Endothelial cell of umbilical vein (primary cell): Measurements from ENCODE around the gene DCUN1D4. TPM values are rescaled to one million over a fixed set of nuclear protein-coding genes. Genes with fewer than 3 reads are reported as not detected.

ENCODE experiments used
- BruUV-seq: library from RNA; stranded (reverse); fragments of 400-500 nt; replicated peaks from 2 replicates; lab custom pipeline; 2021; lab: Mats Ljungman, UMichigan
- CTCF ChIA-PET: fragments of 300-600, 350-600 bp; sonication (Branson Sonifier 250); formaldehyde crosslinking; loops from one replicate; lab custom pipeline; 2021; ENCODE audit warnings: antibody characterized with exemption, inconsistent platforms; lab: Charles Lee
- POLR2A ChIA-PET: fragments of 300-600, 350-600 bp; sonication (Branson Sonifier 250); formaldehyde crosslinking; loops from one replicate; lab custom pipeline; 2021; ENCODE audit warnings: antibody characterized with exemption, inconsistent platforms; lab: Charles Lee
- DNase-seq: peaks from one replicate; pipeline ENCODE4 v3.0.0-alpha.2; 2011; ENCODE audit warnings: low read depth, low spot score
- FAIRE-seq: peaks from 2 replicates; lab custom pipeline; 2011; peaks lifted over from hg19 to GRCh38; lab: Jason Lieb, UNC
- H2AFZ ChIP-seq: 2 replicates; pipeline ENCODE4 v1.6.0; 2012; ENCODE audit warnings: low read depth, low read length, control low read depth, inconsistent platforms
- H3K27ac ChIP-seq: 2 replicates; pipeline ENCODE4 v1.5.1; 2011; ENCODE audit warnings: low read depth, mild to moderate bottlenecking, control low read depth, low read length, moderate library complexity; ENCODE audit not compliant: insufficient read depth
- H3K27me3 ChIP-seq, 2 experiments: 2 replicates each; pipeline versions ENCODE4 v1.6.0 to v1.6.1; 2011; ENCODE audit warnings: low read length in 2 of 2, mixed read lengths in 1 of 2; ENCODE audit not compliant: control insufficient read depth in 2 of 2, insufficient read depth in 2 of 2
- H3K36me3 ChIP-seq, 2 experiments: 2 replicates in 1 of 2; 3 replicates in 1 of 2; pipeline ENCODE4 v1.5.1; 2011; ENCODE audit warnings: low read length in 2 of 2, mild to moderate bottlenecking in 1 of 2, moderate library complexity in 1 of 2; ENCODE audit not compliant: control insufficient read depth in 2 of 2, insufficient read depth in 2 of 2; ENCODE audit errors: extremely low read depth in 1 of 2
- H3K4me1 ChIP-seq: 3 replicates; pipeline ENCODE4 v1.5.1; 2011; ENCODE audit warnings: mild to moderate bottlenecking, low read length; ENCODE audit not compliant: control insufficient read depth, insufficient read depth; ENCODE audit errors: extremely low read depth
- H3K4me2 ChIP-seq: 2 replicates; pipeline ENCODE4 v1.6.1; 2011; ENCODE audit warnings: low read length, control low read depth, mixed read lengths; ENCODE audit not compliant: insufficient read depth
- H3K4me3 ChIP-seq, 3 experiments: fragments of 200-600 bp in 1 of 3; sonication (generic), shearing (Covaris generic) in 1 of 3; replicated peaks in 1 of 3; 2 replicates each; pipeline ENCODE4 v1.5.1; 2011 to 2016; ENCODE audit warnings: control low read depth in 3 of 3, low read length in 3 of 3, mild to moderate bottlenecking in 2 of 3, inconsistent platforms in 1 of 3, low read depth in 1 of 3, moderate library complexity in 1 of 3; ENCODE audit not compliant: insufficient read depth in 1 of 3
- H3K79me2 ChIP-seq: 2 replicates; pipeline ENCODE4 v1.6.0; 2012; ENCODE audit warnings: low read length, inconsistent platforms; ENCODE audit not compliant: control insufficient read depth, insufficient read depth
- H3K9ac ChIP-seq: replicated peaks from 2 replicates; pipeline ENCODE3; 2011; ENCODE audit warnings: low read length, control low read depth; ENCODE audit not compliant: insufficient read depth; ENCODE audit errors: extremely low read depth
- H3K9me1 ChIP-seq: replicated peaks from 3 replicates; pipeline ENCODE4 v1.6.0; 2011; ENCODE audit warnings: mild to moderate bottlenecking, low read length; ENCODE audit not compliant: control insufficient read depth, insufficient read depth; ENCODE audit errors: extremely low read depth
- H3K9me3 ChIP-seq: replicated peaks from 2 replicates; pipeline ENCODE4 v1.5.1; 2012; ENCODE audit warnings: low read length, inconsistent platforms; ENCODE audit not compliant: control insufficient read depth, insufficient read depth
- H4K20me1 ChIP-seq: replicated peaks from 2 replicates; pipeline ENCODE3; 2011; ENCODE audit warnings: mild to moderate bottlenecking, low read length; ENCODE audit not compliant: control insufficient read depth, insufficient read depth; ENCODE audit errors: extremely low read depth
- EZH2 ChIP-seq: IDR thresholded peaks from 2 replicates; pipeline ENCODE4 v1.6.1; 2012; ENCODE audit warnings: borderline replicate concordance, low read depth, mild to moderate bottlenecking, moderate library complexity, low read length, inconsistent platforms; ENCODE audit not compliant: severe bottlenecking
- FOS ChIP-seq: IDR thresholded peaks from 2 replicates; pipeline ENCODE4 v1.6.1; 2011; ENCODE audit warnings: mild to moderate bottlenecking, low read length, moderate library complexity, borderline replicate concordance; ENCODE audit not compliant: insufficient read depth
- GATA2 ChIP-seq: IDR thresholded peaks from 2 replicates; pipeline ENCODE4 v1.7.0; 2011; ENCODE audit warnings: low read depth, mild to moderate bottlenecking, moderate library complexity, mixed read lengths, low read length; ENCODE audit not compliant: insufficient read length, insufficient read depth
- JUN ChIP-seq: IDR thresholded peaks from 2 replicates; pipeline ENCODE4 v1.6.1; 2011; ENCODE audit warnings: borderline replicate concordance, low read depth; ENCODE audit not compliant: insufficient read length, insufficient read depth
- MYC ChIP-seq: IDR thresholded peaks from one replicate; pipeline ENCODE4 v1.6.1; 2011; ENCODE audit warnings: mild to moderate bottlenecking, low read depth, low read length
- POLR2A ChIP-seq: IDR thresholded peaks from 2 replicates; pipeline ENCODE4 v1.6.1; 2012; ENCODE audit warnings: low read depth, mild to moderate bottlenecking, control low read depth, low read length
- POLR2AphosphoS5 ChIP-seq: IDR thresholded peaks from 2 replicates; pipeline ENCODE4 v1.6.1; 2012; ENCODE audit warnings: low read depth, mild to moderate bottlenecking, control low read depth, low read length, moderate library complexity; ENCODE audit not compliant: insufficient read depth
- dilution Hi-C: fragments of 300-500 bp; cut with MboI; formaldehyde crosslinking; loops from one replicate; pipeline ENCODE4 v1.15.0; 2019; ENCODE audit warnings: low sequenced_read_pairs; ENCODE audit not compliant: extremely low pct_ligation_motif_present
- intact Hi-C: fragments of 100-400 bp; cut with micrococcal nuclease; formaldehyde crosslinking; loops from one replicate; pipeline ENCODE4 v1.10.0; 2022
- polyA plus RNA-seq, 4 experiments: library from polyadenylated mRNA; depleted of rRNA in 3 of 4; stranded (reverse) in 3 of 4; unstranded in 1 of 4; fragments of >200 nt; gene quantifications; 2 replicates each; pipeline versions ENCODE4 v1.2.1 to v1.2.3, GENCODE V29; 2011 to 2012; ENCODE audit warnings: missing spikeins in 1 of 4
- total RNA-seq: library from RNA; stranded (reverse); gene quantifications from 2 replicates; pipeline ENCODE4 v1.2.3, GENCODE V29; 2021
- TF ChIP-seq, protein P1 (sequence below): IDR thresholded peaks from 2 replicates; pipeline ENCODE4 v1.6.1; 2011; ENCODE audit not compliant: insufficient read depth, insufficient read length
- TF ChIP-seq, protein P2 (sequence below), 2 donors: IDR thresholded peaks; 1 replicate in 1 of 2; 2 replicates in 1 of 2; pipeline ENCODE4 v1.5.1; 2011; ENCODE audit warnings: low read length in 2 of 2, mild to moderate bottlenecking in 2 of 2, moderate library complexity in 2 of 2, control low read depth in 1 of 2, inconsistent platforms in 1 of 2, low read depth in 1 of 2; ENCODE audit not compliant: insufficient read depth in 1 of 2; ENCODE audit errors: extremely low read depth in 1 of 2

DCUN1D4 gene
- total and polyA plus RNA-seq, 2 donors (not counting 3 experiments of a cell fraction or from before 2014, with no cell fraction given): 24.8 to 50.6 TPM

DNA sequence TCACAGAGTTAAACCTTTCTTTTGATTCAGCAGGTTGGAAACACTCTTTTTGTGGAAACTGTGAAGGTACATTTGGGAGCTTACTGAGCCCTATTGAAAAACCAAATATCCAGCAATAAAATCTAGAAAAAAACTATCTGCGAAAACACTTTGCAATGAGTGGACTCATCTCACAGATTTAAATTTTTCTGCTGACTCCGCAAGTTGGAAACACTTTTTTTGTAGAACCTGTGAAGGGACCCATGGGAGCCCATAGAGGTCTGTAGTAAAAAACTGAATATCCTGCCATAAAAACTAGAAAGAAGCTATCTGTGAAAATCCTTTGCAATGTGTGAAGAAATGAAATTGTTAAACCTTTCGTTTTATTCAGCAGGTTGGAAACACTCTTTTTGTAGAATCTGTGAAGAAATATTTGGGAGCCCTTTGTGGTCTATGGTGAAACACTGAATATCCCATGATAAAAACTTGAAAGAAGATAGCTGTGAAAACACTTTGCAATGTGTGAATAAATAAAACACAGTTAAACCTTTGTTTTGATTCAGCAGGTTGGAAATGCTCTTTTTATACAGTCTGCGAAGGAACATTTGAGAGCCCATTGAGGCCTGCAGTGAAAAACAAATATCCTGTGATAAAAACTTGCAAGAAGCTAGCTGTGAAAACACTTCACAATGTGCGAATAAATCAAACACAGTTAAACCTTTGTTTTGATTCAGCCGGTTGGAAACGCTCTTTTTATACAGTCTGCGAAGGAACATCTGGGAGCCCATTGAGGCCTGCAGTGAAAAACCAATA is 22.3 kb upstream of the DCUN1D4 start:
- ChIA-PET POLR2A (no interaction called here), CTCF (no interaction called here)
- BruUV-seq: no TSS peak
- intact Hi-C loops (no loop called here), dilution Hi-C loops (no loop called here)
- FAIRE-seq (no peak), DNase-seq (no peak)
- Histone ChIP-seq H3K27me3 (no peaks in the 10 kb centered on the region), H4K20me1 (no peaks in the 10 kb centered on the region), H3K4me3 (no peak overlapping the region), H3K9ac (no peak overlapping the region), H3K27ac (no peak overlapping the region), H3K9me1 (no peaks in the 10 kb centered on the region), H3K4me1 (no peaks in the 10 kb centered on the region), H3K4me2 (no peak overlapping the region), H3K9me3 (no peaks in the 10 kb centered on the region), H3K79me2 (no peaks in the 10 kb centered on the region), H2AFZ (no peak overlapping the region), H3K36me3 (no peaks in the 10 kb centered on the region)
- TF ChIP-seq, protein P1, sequence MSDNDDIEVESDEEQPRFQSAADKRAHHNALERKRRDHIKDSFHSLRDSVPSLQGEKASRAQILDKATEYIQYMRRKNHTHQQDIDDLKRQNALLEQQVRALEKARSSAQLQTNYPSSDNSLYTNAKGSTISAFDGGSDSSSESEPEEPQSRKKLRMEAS: no peak
- TF ChIP-seq MYC (no peak), POLR2A (no peak), JUN (no peak)
- TF ChIP-seq, protein P2, sequence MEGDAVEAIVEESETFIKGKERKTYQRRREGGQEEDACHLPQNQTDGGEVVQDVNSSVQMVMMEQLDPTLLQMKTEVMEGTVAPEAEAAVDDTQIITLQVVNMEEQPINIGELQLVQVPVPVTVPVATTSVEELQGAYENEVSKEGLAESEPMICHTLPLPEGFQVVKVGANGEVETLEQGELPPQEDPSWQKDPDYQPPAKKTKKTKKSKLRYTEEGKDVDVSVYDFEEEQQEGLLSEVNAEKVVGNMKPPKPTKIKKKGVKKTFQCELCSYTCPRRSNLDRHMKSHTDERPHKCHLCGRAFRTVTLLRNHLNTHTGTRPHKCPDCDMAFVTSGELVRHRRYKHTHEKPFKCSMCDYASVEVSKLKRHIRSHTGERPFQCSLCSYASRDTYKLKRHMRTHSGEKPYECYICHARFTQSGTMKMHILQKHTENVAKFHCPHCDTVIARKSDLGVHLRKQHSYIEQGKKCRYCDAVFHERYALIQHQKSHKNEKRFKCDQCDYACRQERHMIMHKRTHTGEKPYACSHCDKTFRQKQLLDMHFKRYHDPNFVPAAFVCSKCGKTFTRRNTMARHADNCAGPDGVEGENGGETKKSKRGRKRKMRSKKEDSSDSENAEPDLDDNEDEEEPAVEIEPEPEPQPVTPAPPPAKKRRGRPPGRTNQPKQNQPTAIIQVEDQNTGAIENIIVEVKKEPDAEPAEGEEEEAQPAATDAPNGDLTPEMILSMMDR (IDR thresholded peaks at IDR 0.05; ENCODE audit: extremely low read depth in 1 of 2, insufficient read depth in 1 of 2, low read depth in 1 of 2, low read length in 2 of 2): no peak

DNA sequence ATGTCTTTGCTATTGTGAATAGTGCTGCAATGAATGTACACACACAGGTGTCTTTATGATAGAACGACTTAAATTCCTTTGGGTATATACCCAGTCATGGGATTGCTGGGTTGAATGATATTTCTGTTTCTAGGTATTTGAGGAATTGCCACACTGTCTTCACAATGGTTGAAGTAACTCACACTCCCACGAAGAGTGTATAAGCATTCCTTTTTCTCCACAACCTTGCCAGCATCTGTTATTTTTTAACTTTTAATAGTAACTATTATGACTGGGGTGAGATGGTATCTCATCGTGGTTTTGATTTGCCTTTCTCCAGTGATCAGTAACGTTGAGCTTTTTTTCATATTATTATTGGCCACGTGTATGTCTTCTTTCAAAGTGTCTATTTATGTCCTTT is 17.6 kb upstream of the DCUN1D4 start:
- intact Hi-C loops: no loop called here
- no peak for FAIRE-seq
- Histone ChIP-seq H3K9me1 (no peaks in the 10 kb centered on the region), H3K4me3 (no peak overlapping the region), H3K4me2 (no peak overlapping the region), H3K36me3 (no peaks in the 10 kb centered on the region), H3K9me3 (no peaks in the 10 kb centered on the region), H3K79me2 (no peaks in the 10 kb centered on the region), H3K9ac (no peak overlapping the region), H2AFZ (no peak overlapping the region), H4K20me1 (no peaks in the 10 kb centered on the region), H3K4me1 (no peaks in the 10 kb centered on the region), H3K27me3 (peaks cover 0 to 3% of the 10 kb centered on the region in 2 experiments), H3K27ac (no peak overlapping the region)
- dilution Hi-C loops: no loop called here
- TF ChIP-seq FOS (no peak), POLR2AphosphoS5 (no peak), GATA2 (no peak), JUN (no peak), POLR2A (no peak), EZH2 (no peak), MYC (no peak)
- TF ChIP-seq, protein P2 (IDR thresholded peaks at IDR 0.05; ENCODE audit: extremely low read depth in 1 of 2, insufficient read depth in 1 of 2, low read depth in 1 of 2, low read length in 2 of 2): no peak
- TF ChIP-seq, protein P1: no peak
- no TSS peak for BruUV-seq
- ChIA-PET CTCF (no interaction called here), POLR2A (no interaction called here)
- no peak for DNase-seq
